A673 (cell line): ENCODE results near the gene RBM3.

Source experiments
- CTCF ChIP-seq: fragments of 300-800, 200-600 bp; sonication (generic); conservative IDR thresholded peaks from 2 replicates; pipeline ENCODE4 v1.5.1; 2017; ENCODE audit warnings: low read depth, mild to moderate bottlenecking, antibody characterized with exemption, low read length, moderate library complexity, mixed read lengths
- EZH2 ChIP-seq: fragments of 200-600 bp; sonication (generic); IDR thresholded peaks from 2 replicates; pipeline ENCODE4 v1.6.1; 2017; ENCODE audit warnings: borderline replicate concordance, low read depth, mild to moderate bottlenecking, mixed read lengths, antibody characterized with exemption, low read length; ENCODE audit not compliant: poor library complexity, severe bottlenecking

GRCh38 chrX:48569958-48570357 is 4.3 kb upstream of the RBM3 start:
- TF ChIP-seq CTCF (no peak), EZH2 (no peak)
